Osteoblast (primary cell): ENCODE data around the gene METTL2B. TPM values are rescaled to one million over a fixed set of nuclear protein-coding genes. Genes with fewer than 3 reads are reported as not detected.

Source experiments
- small RNA-seq: library from RNA; depleted of rRNA; stranded (forward); fragments of <200 nt; gene quantifications from one replicate; pipeline ENCODE3, GENCODE V24; 2012
- total RNA-seq: library from RNA; depleted of rRNA; stranded (reverse); fragments of >200 nt; gene quantifications from 2 replicates; pipeline ENCODE4 v1.2.3, GENCODE V29; 2012

Gene METTL2B
- total RNA-seq, 1 donor: 30.8 TPM

Small RNA genes lying within 50 kb of the gene (small RNA-seq; reads per million reads assigned to genes)
- gene AC010655.1 (not detected), gene AC010655.2 (not detected), gene RF00017 (not detected), gene RNU7-54P (not detected)

Other genes starting within 250 kb of the METTL2B start
- gene LEP, start 235.5 kb upstream of the METTL2B start, total RNA-seq: under 0.01 and 0.36 TPM in 2 replicates
- 12.1 and 16.6 TPM in 2 replicates for gene RBM28, start 132.8 kb upstream of the METTL2B start, total RNA-seq
- not detected in 2 replicates for gene PRRT4, start 115.1 kb upstream of the METTL2B start, total RNA-seq
- 31.5 and 35.8 TPM in 2 replicates for gene IMPDH1, start 66.8 kb upstream of the METTL2B start, total RNA-seq
- 10.9 and 13.8 TPM in 2 replicates for gene HILPDA, start 20.9 kb upstream of the METTL2B start, total RNA-seq
- gene GARIN1A, start 195.5 kb downstream of the METTL2B start, total RNA-seq: 1.4 and 2.1 TPM in 2 replicates